AG04450 (cell line): ENCODE results near the gene HADHA. TPM values are rescaled to one million over a fixed set of nuclear protein-coding genes. Genes with fewer than 3 reads are reported as not detected.

Experiments used
- CTCF ChIA-PET: fragments of 300-600, 350-600 bp; formaldehyde crosslinking; extraction: SDS; loops from one replicate; lab custom pipeline; 2022; ENCODE audit warnings: antibody characterized with exemption, inconsistent platforms; lab: Charles Lee
- POLR2A ChIA-PET: fragments of 350-600 bp; formaldehyde crosslinking; extraction: SDS; loops from one replicate; lab custom pipeline; 2021; ENCODE audit warnings: antibody characterized with exemption, inconsistent platforms; lab: Yijun Ruan, JAX
- DNase-seq: peaks from one replicate; pipeline ENCODE4 v3.0.0-alpha.2; 2011; ENCODE audit warnings: low read depth, low spot score
- H3K27ac ChIP-seq: one replicate; pipeline ENCODE4 v1.5.1; 2012; ENCODE audit warnings: low read depth, low read length, control low read depth
- H3K27me3 ChIP-seq: one replicate; pipeline ENCODE4 v1.6.0; 2012; ENCODE audit warnings: low read length; ENCODE audit not compliant: control insufficient read depth, insufficient read depth
- H3K4me3 ChIP-seq: 2 replicates; pipeline ENCODE4 v1.5.1; 2011; ENCODE audit warnings: mild to moderate bottlenecking, low read depth, low read length, control low read depth
- H3K9me3 ChIP-seq: 2 replicates; pipeline ENCODE4 v1.5.1; 2012; ENCODE audit warnings: low read length; ENCODE audit not compliant: control insufficient read depth, insufficient read depth
- polyA plus RNA-seq: library from polyadenylated mRNA; depleted of rRNA; stranded (reverse); fragments of >200 nt; gene quantifications from 2 replicates; pipeline ENCODE4 v1.2.3, GENCODE V29; 2011
- TF ChIP-seq, protein P1 (sequence below): IDR thresholded peaks from 2 replicates; pipeline ENCODE4 v1.5.1; 2011; ENCODE audit warnings: low read depth, low read length, control low read depth, inconsistent platforms

HADHA gene
- polyA plus RNA-seq, 1 experiment, result 172 TPM

DNA sequence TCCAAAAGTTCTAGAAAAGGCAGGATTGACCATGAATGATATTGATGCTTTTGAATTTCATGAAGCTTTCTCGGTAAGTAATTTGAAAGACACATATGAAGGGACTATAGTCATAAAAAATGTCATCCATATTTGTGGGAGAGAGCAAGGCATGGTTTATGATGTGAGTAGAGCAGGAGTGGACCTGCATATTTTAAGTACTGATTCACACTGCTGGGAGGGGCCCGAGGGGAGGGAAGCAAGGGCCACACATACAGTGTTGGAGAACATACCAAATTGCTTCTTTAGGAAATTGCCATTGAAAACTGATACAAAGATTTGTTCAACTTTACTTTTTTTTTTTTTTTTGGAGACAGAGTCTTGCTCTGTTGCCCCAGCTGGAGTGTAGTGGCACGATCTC is 39.7 kb upstream of the HADHA start:
- no peaks in the 10 kb centered on the region for H3K9me3 ChIP-seq
- no peaks in the 10 kb centered on the region for H3K27me3 ChIP-seq
- TF ChIP-seq, protein P1, sequence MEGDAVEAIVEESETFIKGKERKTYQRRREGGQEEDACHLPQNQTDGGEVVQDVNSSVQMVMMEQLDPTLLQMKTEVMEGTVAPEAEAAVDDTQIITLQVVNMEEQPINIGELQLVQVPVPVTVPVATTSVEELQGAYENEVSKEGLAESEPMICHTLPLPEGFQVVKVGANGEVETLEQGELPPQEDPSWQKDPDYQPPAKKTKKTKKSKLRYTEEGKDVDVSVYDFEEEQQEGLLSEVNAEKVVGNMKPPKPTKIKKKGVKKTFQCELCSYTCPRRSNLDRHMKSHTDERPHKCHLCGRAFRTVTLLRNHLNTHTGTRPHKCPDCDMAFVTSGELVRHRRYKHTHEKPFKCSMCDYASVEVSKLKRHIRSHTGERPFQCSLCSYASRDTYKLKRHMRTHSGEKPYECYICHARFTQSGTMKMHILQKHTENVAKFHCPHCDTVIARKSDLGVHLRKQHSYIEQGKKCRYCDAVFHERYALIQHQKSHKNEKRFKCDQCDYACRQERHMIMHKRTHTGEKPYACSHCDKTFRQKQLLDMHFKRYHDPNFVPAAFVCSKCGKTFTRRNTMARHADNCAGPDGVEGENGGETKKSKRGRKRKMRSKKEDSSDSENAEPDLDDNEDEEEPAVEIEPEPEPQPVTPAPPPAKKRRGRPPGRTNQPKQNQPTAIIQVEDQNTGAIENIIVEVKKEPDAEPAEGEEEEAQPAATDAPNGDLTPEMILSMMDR, result no peak
- DNase-seq, result no peak
- ChIA-PET CTCF (interaction anchor here (1.1 kb wide), 1 partner anchor 47 kb away, joined by 6 read pairs; no protein-coding TSS in a partner anchor), POLR2A (interaction anchor here (0.9 kb wide), 1 partner anchor 40 kb away, joined by 3 read pairs; the partner anchor contains the start of genes HADHA and HADHB)
- H3K4me3 ChIP-seq, result no peak overlapping the region
- no peak overlapping the region for H3K27ac ChIP-seq

DNA sequence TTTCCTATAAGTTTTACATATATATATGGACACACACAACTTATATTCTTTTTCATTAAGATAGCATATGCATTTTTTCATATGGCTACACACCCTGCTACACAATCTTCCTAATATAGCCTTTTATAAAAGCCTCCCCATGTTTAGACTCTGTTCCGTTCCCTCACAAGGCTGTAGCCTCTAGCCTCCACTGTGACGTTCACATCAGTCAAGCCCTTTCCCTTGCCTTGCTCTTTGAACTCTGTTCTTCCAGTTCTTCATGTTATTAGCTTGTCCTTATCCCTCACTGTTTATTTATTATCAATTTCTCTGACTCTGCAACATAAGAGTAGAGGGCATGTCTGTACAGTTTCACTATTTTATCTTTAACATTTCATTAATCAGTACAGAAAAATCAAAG is 39.2 kb upstream of the HADHA start:
- Histone ChIP-seq H3K27ac (no peak overlapping the region), H3K9me3 (no peaks in the 10 kb centered on the region), H3K4me3 (no peak overlapping the region), H3K27me3 (no peaks in the 10 kb centered on the region)
- CTCF ChIA-PET, result interaction anchor here (1.1 kb wide), 1 partner anchor 47 kb away, joined by 6 read pairs; no protein-coding TSS in a partner anchor
- TF ChIP-seq, protein P1, result no peak
- no peak for DNase-seq
- POLR2A ChIA-PET, result interaction anchor here (0.9 kb wide), 1 partner anchor 39 kb away, joined by 3 read pairs; the partner anchor contains the start of genes HADHA and HADHB

DNA sequence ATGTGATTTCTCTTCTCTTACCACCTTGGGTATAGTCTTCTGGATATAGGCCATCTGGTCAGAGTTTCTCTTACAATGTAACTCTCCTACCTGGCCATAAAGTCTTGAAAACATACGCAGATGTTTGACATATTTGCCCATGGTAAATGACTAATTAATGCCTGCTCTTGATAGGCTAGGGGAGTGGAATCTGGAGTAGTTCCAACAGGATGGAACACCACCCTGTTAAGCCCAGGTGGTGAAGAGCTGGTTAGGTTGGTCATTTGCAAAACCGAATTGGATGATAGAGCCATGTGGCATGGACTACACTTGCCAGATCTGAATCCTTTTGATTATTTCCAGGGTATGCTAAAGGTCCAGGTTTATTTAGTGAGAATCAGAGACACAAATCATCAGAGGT is 36.8 kb upstream of the HADHA start:
- H3K27me3 ChIP-seq, result no peaks in the 10 kb centered on the region
- TF ChIP-seq, protein P1, result no peak
- ChIA-PET CTCF (no interaction called here), POLR2A (no interaction called here)
- no peak for DNase-seq
- no peak overlapping the region for H3K4me3 ChIP-seq
- no peak overlapping the region for H3K27ac ChIP-seq
- no peaks in the 10 kb centered on the region for H3K9me3 ChIP-seq

DNA sequence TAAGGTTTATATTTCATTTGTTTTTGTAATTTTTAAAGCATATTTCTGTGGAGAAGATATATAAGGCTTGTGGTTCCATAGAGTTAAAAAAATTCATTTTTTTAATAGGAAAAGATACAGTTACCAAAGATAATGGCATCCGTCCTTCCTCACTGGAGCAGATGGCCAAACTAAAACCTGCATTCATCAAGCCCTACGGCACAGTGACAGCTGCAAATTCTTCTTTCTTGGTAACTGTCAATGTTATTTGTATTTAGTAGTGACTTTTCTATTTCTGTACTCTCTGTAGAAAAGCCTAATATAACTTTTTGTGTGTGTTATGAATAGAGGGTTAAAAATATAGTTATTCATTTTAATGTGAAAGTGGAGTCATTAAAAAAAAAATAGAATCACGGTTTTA is 35.5 kb upstream of the HADHA start:
- Histone ChIP-seq H3K27me3 (no peaks in the 10 kb centered on the region), H3K9me3 (no peaks in the 10 kb centered on the region), H3K4me3 (no peak overlapping the region), H3K27ac (no peak overlapping the region)
- ChIA-PET CTCF (no interaction called here), POLR2A (no interaction called here)
- no peak for DNase-seq
- TF ChIP-seq, protein P1, result no peak

DNA sequence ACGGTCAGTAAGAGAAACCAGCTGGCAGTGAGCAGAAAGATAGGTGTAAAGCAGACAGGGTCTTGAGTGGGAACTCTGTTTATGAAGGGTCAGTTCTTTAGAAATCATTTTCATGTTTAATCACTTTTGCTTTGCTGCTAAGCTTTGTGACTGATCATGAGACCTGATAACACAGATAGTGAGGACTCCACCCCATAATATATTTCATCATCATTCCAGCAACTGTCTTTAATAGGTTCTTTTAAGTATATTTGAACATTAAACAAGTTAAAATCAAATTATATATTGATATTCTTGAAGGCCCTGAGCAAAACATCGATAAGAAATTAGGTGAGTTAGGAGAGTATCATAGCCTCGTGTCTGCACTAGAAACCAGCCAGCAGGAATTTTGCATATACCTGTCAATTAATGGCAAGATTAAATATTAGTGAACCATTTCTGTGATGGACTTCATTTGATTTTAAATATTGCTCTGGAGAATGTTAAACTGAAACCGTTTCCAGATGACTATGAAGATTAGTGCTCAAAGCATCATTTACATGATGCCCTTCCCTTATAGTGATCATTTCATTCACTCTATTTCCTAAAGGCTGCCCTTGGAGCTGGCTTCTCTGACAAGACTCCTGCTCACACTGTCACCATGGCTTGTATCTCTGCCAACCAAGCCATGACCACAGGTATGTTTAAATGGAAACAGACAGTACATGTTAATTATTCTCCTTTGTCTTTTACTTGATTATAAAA is 32.2 kb upstream of the HADHA start:
- Histone ChIP-seq H3K9me3 (no peaks in the 10 kb centered on the region), H3K27ac (no peak overlapping the region), H3K27me3 (no peaks in the 10 kb centered on the region), H3K4me3 (no peak overlapping the region)
- TF ChIP-seq, protein P1, result no peak
- POLR2A ChIA-PET, result interaction anchor here (0.7 kb wide), 1 partner anchor 92 kb away, joined by 4 read pairs; no protein-coding TSS in a partner anchor
- CTCF ChIA-PET, result no interaction called here
- no peak for DNase-seq
